ENCODE measurements around the gene RAPGEF4. TPM values are rescaled to one million over a fixed set of nuclear protein-coding genes. Genes with fewer than 3 reads are reported as not detected.

RAPGEF4 gene
- total RNA-seq, 1 experiment from 2014 or later: 1.4 TPM

- no peak overlapping the region for H2BK15ac ChIP-seq (ENCODE audit: low read depth, low read length)
- H3T11ph ChIP-seq (ENCODE audit: low read length): no peak overlapping the region
- DNase-seq: no peak
- no peaks in the 10 kb centered on the region for H3K79me1 ChIP-seq (ENCODE audit: insufficient read depth, low read depth, low read length, poor library complexity, severe bottlenecking)
- Mint-ChIP-seq H3K27me3 (ENCODE audit: low read depth) (peaks cover 5% of the 10 kb centered on the region; the same call in 1 of the 2 replicates), H3K4me3 (no peak overlapping the region), H3K4me1 (peaks cover 5 to 6% of the 10 kb centered on the region in 2 experiments; a peak in 2 of 4 replicates), H3K9me3 (peaks cover 10 to 13% of the 10 kb centered on the region in 2 experiments), H3K27ac (no peak overlapping the region), H3K36me3 (ENCODE audit: insufficient read depth in 1 of 3, low read depth in 3 of 3) (peaks cover 4 to 11% (median 9%) of the 10 kb centered on the region in 3 experiments)
- H3K23ac ChIP-seq (ENCODE audit: insufficient read length, low read depth, low read length): no peak overlapping the region
- no peak overlapping the region for H3K27ac ChIP-seq (ENCODE audit: insufficient read length, low read depth, low read length)
- no peak overlapping the region for H3K18ac ChIP-seq (ENCODE audit: insufficient read length, low read depth, low read length)
- no CpG with 5 or more reads among the region's 3 CpGs for WGBS (ENCODE audit: extremely low coverage, insufficient read length, low lambda C conversion rate)
- H3K4ac ChIP-seq (ENCODE audit: low read depth, low read length): no peak overlapping the region
- no peak overlapping the region for H3K9ac ChIP-seq (ENCODE audit: extremely low read depth, insufficient read length, low read length)
- no peak overlapping the region for H3K56ac ChIP-seq (ENCODE audit: insufficient read length, low read depth, low read length)
- no peak overlapping the region for H3K14ac ChIP-seq (ENCODE audit: insufficient read depth, low read length)
- no peak for TF ChIP-seq CTCF (conservative IDR thresholded peaks at IDR 0.05)
- H3K4me2 ChIP-seq (ENCODE audit: insufficient read depth, insufficient read length, low read length): no peak overlapping the region
- H2BK120ac ChIP-seq (ENCODE audit: low read depth, low read length, poor library complexity, severe bottlenecking): no peak overlapping the region
- H2BK20ac ChIP-seq (ENCODE audit: low read depth, low read length, poor library complexity, severe bottlenecking): no peak overlapping the region
- H3K27me3 ChIP-seq (ENCODE audit: insufficient read depth, low read length): no peaks in the 10 kb centered on the region
- H3K4me1 ChIP-seq (ENCODE audit: insufficient read depth, low read length): no peaks in the 10 kb centered on the region
- H2AFZ ChIP-seq (ENCODE audit: low read length): no peak overlapping the region
- no peak overlapping the region for H4K8ac ChIP-seq (replicated peaks; ENCODE audit: insufficient read length, low read depth, low read length)
- no peaks in the 10 kb centered on the region for H3K9me3 ChIP-seq (ENCODE audit: control insufficient read depth, low read depth, low read length)
- H2BK5ac ChIP-seq (ENCODE audit: insufficient read length, low read length): no peak overlapping the region
- no peak overlapping the region for H2BK12ac ChIP-seq (ENCODE audit: insufficient read length, low read depth, low read length)
- H2AK5ac ChIP-seq (ENCODE audit: insufficient read length, low read length): no peak overlapping the region
- no peaks in the 10 kb centered on the region for H4K20me1 ChIP-seq (ENCODE audit: control insufficient read depth, insufficient read depth, insufficient read length)
- no peaks in the 10 kb centered on the region for H3K23me2 ChIP-seq (ENCODE audit: insufficient read length, low read depth, low read length, poor library complexity, severe bottlenecking)
- no peak overlapping the region for H4K91ac ChIP-seq (ENCODE audit: insufficient read length, low read depth, low read length)
- no peaks in the 10 kb centered on the region for H3K79me2 ChIP-seq (ENCODE audit: insufficient read depth, low read length)
- no peak overlapping the region for H4K5ac ChIP-seq (ENCODE audit: insufficient read length, low read depth, low read length)
Observed at GRCh38 chr2:172753610-172754009, 18.0 kb downstream of the RAPGEF4 start.
